HG02938 (cell line): Measurements from ENCODE around the gene ASB8.

Experiments used
- ATAC-seq: cut with Tn5 transposase; IDR thresholded peaks from one replicate; pipeline ENCODE4 v1.9.1; 2021; ENCODE audit warnings: mild to moderate bottlenecking, moderate library complexity; ENCODE audit not compliant: unreplicated experiment

Gene ASB8

DNA sequence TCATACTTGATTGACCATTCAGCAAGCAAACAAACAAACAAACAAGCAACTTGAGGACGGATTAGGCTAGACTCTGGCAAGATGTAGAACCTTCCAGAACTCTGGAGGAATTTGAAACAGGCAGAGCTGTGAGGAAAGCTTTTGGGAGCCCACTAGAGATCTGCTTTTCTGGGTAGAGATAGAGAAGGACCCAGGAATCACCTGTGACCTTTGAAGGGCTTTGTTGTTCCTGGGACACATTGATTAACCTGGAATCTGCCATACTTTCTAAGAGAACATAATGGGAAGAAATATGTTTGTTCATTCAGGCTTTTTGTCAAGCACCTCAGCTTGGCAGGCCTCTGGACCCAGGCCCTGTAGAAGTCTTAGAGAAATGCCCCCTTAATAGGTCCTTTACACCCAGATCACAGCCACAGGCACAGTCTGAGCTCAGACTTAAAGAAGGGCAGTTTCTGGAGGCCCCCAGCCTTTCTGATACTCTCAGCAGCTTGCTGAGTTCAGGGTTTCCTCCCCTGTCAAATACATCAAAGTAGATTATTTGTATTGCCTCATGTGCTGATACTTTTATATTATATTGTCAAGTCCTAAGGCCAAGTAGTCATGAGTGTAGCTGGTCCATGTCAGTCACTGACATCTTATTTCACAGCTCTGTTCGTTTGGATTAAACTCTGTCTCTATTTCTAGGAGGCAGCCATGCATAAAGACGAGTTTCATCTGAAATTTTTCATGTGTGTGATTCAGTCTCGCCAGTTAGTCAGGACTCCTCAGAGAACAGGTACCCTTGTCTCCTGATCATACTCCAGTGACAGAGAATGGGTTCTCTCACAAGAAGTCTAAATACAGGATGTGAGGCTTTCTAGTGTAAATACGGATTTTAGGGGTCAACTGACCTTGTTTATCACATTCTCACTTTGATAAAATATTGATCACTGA is 50.4 kb downstream of the ASB8 start:
- no peak for ATAC-seq

DNA sequence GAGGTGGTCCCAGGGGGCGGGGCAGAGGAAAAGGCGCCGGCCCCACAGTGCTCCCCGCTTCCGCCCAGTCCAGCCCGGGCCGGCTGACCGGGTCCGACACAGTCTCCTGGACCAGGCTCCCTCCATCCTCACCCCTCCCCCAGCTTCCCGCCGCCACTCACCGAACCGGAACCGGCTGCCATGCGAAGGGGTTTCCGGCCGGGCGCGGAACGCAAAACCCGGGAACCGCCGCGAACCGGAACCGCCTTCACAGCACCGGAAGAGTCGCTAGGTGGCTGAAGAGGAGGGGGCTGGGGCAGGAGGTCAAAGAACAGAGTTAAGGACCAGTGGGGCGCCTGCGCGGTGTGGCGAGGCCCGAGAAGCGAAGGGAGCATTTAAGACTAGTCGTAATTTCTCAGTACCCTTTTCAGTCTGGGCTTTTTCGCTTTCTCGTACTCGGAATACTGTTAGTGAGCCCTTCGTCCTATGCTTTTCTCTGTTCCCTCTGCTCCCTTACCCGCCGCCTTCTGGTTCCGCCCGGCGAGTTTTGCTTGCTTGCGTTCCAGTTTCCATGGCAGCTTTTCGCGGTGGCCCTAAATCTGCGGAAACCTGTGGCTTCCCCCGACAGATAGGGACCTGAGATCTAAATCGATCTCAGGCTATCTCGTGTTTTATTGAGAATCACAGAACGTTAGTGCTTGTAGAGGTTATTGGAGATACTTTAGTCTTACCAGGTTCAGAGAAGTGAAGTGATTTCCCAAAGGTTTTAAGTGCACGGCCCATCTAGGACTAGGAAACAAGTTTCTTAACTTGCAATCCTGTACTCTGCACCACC is 51.2 kb downstream of the ASB8 start, which contains the start of gene SENP1:
TSS of gene SENP1 (minus strand) at position 213 of the 814 bp plus-strand sequence. CDS start 4,607 bp downstream, outside the sequence.
- ATAC-seq = peak; percentile 63

DNA sequence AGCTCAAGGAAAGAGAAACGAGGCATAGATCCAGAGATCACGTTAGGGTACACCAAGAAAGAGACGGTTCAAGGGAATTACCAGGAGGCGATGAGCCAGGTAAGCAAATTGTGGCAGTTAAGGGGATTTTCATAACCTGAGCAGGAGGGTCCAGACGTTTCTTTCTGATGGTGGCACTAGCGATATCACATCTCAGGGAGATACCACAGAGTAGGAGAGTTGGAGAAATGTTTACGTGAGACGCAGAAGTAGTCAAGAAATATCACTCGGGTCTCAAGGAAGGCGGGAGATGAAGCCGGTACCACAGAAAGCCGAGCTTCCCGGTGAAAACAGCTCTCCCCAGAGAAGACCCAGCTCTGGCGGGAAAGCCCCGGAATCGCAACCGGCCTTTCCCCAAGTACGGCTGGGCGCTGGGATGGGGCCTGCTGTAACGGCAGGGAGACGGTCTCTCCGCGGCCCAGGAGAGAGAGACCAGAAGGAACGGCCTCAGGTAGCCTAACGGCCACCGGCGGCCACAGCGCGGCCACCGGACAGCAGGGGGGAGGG is 51.9 kb downstream of the ASB8 start:
- ATAC-seq = peak; percentile 31

DNA sequence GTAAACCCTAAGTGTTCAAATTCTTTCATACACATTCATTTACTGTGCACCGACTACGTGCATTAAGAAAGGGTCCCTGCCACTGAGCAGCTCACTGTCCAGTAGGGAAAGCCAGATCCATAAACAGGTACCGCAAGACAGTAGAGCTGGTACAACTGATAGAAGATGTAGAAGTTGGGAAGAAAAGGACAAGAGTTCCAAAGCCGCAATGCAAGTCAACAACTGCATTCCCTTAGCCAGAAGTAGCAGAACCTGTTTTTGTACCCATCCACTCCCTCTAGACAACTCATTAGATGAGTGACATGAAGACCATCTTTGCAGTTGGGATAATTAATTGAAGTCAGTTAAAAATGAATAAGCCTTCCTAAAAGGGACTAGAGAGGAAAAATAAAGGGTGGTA is 52.8 kb downstream of the ASB8 start:
- ATAC-seq = no peak
